ENCODE measurements around the gene CCDC7.
"Not testable (repeated sequence)": the region's sequence is repeated elsewhere in the genome, so short reads cannot be mapped to it uniquely, and the experiment has no call there.

CCDC7 gene

DNA sequence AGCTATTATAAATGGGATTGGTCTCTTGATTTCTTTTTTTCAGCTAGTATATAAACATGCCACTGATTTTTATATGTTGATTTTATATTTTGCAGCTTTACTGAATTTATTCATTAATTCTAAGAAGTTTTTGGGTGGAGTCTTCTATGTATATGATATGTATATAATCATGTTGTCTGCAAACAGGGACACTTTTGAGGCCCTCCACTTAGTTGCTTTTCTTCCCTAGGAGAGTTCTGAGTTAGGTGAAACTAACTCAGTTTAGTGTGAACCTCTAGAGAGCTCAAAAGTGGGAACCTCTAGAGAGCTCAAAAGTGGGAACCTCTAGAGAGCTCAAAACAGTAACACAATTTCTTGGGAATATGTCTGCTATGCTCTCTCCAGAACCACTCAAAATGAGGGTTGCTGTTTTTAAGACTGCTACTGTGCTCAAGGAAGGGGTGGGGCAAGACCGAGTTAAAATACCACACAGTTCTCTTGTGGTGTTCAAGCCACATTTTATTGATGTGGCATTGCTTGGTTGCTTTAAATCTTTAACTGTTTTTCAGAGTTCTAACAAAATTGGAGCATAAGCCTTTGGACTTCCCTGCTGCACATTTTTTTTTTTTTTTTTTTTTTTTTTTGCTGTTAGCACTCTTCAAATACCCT, 13.2 kb downstream of the CCDC7 start:
- no peak for DNase-seq

DNA sequence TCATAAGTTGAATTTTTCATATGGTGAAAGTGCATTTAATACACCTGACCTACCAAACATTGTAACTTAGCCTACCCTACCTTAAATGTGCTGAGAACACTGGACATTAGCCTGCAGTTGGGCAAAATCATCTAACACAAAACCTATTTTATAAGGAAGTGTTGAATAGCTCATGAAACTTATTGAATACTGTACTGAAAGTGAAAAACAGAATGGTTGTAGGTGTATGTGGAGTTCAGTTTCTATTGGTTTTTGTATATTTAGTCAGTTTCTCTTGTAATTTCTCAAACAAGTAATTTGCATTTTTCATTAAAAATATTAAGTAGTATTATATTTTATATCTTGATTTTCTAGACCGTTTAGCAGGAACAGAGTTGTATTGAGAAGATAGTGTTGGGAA, 15.3 kb downstream of the CCDC7 start:
- DNase-seq = no peak

DNA sequence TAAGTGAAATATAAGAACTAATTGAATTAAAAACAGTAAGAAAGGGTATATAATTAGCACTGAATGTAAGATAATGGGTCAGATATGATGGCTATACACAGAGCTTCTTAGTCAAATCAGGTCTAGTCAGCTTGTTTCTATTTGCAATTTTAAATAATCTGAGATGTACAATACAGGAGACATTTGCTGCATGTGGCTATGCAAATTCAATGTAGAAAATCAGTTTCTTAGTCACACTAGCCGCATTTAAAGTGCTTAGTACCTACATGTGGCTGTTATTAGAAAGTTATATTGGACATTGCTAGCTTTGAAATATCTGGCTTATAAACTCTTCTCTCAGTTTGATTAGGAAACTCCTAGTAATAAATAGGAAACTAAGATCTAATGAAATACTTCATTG, 25.3 kb downstream of the CCDC7 start:
- DNase-seq = no peak

DNA sequence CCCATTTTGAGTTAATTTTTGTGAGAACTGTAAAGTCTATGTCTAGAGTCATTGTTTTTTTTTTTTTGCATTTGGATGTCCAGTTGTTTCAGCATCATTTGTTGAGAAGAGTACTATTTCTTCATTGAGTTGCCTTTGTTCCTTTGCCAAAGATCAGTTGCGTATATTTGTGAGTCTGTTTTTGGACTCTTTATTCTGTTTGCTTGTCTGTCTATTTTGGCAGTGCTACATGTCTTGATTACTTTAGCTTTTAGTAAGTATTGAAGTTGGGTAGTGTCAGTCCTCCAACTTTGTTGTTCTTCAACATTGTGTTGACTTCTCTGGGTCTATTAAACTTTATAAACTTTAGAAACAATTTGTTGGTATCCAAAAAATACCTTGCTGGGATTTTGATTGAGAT, 31.6 kb downstream of the CCDC7 start:
- no peak for DNase-seq

DNA sequence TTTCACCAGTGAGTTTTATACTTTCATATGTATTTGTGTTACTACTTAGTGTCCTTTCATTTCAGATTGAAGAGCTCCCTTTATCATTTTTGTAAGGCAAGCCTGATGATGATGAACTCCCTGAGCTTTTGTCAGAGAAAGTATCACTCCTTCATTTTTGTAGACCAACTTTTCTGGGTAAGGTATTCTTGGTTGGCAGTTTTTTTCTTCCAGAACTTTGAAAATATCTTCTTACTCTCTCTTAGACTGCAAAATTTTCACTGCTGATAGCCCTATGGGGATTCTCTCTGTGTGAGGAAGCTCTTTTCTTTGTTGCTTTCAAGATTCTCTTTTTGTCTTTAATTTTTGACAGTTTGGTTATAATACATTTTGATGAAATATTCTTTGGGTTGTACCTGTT, 35.7 kb downstream of the CCDC7 start:
- no peak for DNase-seq

DNA sequence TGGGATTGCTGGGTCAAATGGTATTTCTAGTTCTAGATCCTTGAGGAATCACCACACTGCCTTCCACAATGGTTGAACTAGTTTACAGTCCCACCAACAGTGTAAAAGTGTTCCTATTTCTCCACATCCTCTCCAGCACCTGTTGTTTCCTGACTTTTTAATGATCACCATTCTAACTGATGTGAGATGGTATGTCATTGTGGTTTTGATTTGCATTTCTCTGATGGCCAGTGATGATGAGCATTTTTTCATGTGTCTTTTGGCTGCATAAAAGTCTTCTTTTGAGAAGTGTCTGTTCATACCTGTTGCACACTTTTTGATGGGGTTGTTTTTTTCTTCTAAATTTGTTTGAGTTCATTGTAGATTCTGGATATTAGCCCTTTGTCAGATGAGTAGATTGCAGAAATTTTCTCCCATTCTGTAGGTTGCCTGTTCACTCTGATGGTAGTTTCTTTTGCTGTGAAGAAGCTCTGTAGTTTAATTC, 37.1 kb downstream of the CCDC7 start:
- not testable (repeated sequence) for DNase-seq

DNA sequence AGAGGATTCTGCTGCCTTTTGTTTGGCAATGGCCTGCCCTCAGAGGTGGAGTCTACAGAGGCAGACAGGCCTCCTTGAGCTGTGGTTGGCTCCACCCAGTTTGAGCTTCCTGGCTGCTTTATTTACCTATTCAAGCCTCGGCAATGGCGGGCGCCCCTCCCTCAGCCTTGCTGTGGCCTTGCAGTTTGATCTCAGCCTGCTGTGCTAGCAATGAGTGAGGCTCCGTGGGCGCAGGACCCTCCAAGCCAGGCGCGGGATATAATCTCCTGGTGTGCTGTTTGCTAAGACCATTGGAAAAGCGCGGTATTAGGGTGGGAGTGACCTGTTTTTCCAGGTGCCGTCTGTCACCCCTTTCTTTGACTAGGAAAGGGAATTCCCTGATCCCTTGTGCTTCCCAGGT, 42.1 kb downstream of the CCDC7 start:
- not testable (repeated sequence) for DNase-seq

DNA sequence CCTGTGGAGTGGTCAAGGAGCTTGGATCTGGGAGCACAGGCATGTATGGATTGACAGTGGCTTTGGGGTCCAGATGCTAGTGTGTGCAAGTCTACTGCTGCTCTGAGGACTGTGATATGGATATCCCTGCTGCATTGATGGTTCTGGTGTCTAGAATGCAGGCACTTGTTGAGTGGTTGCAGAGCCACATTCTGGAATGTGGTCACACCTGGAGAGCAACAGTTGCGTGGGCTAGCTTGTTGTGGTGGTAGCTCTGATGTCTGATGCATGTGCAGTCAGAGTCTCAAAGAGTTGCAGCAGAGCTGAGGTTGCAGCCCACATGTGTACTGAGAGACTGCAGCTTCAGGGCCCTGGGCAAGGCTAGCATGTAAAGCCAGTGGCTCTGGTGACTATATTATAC, 43.2 kb downstream of the CCDC7 start:
- DNase-seq = no peak

DNA sequence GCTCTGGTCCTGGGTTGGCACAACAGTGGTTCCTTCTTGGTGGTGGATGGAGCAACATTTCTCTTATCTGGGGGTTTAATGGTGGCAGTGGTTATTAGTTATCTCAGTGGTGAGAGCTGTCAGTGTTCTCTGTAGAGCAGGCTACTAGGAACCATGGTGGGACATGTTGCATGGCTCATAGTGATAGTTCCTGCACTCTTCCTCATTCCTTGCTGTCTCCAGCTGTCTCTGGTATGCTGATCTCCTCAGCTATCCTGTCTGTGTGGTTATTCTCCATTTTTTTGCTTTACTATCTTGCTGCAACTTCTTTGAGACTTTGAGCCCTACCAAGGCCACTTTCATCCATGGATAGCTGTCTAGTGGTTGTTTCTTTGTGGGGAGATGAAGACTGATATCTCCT, 44.0 kb downstream of the CCDC7 start:
- DNase-seq = no peak

DNA sequence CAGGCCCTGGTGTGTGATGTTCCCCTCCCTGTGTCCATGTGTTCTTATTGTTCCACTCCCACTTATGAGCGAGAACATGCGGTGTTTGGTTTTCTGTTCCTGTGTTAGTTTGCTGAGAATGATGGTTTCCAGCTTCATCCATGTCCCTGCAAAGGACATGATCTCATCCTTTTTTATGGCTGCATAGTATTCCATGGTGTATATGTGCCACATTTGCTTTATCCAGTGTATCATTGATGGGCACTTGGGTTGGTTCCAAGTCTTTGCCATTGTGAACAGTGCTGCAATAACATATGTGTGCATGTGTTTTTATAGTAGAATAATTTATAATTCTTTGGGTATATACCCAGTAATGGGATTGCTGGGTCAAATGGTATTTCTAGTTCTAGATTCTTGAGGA, 48.6 kb downstream of the CCDC7 start:
- DNase-seq = not testable (repeated sequence)

DNA sequence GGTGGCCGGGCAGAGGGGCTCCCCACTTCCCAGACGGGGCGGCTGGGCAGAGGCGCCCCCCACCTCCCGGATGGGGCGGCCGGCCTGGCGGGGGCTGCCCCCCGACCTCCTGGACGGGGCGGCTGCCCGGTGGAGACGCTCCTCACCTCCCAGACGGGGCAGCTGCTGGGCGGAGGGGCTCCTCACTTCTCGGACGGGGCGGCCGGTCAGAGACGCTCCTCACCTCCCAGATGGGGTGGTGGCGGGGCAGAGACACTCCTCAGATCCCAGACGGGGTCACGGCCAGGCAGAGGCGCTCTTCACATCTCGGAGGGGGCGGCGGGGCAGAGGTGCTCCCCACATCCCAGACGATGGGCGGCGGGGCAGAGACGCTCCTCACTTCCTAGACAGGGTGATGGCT, 54.2 kb downstream of the CCDC7 start:
- DNase-seq = not testable (repeated sequence)

DNA sequence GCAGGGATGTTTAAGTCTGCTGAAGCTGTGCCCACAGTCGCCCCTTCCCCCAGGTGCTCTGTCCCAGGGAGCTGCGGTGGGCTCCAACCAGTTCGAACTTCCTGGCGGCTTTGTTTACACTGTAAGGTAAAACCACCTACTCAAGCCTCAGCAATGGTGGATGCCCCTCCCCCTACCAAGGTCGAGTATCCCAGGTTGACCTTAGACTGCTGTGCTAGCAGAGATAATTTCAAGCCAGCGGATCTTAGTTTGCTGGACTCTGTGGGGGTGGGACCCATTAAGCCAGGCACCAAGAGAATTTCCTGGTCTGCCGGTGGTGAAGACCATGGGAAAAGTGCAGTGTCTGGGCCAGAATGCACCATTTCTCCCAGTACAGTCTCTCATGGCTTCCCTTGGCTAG, 56.0 kb downstream of the CCDC7 start:
- no peak for DNase-seq

DNA sequence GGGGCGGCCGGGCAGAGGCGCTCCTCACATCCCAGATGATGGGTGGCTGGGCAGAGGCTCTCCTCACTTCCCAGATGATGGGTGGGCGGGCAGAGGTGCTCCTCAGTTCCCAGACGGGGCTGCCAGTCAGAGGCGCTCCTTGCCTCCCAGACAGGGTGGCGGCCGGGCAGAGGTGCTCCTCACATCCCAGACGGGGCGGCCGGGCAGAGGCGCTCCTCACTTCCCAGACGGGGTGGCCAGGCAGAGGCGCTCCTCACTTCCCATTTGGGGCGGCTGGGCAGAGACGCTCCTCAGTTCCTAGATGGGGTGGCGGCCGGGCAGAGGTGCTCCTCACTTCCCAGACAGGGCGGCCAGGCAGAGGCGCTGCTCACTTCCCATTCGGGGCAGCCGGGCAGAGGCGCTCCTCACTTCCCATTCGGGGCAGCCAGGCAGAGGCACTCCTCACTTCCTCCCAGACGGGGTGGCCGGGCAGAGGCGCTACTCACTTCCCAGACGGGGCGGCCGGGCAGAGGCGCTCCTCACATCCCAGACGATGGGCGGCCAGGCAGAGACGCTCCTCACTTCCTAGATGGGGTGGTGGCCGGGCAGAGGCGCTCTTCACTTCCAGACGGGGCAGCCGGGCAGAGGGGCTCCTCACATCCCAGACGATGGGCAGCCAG, 60.0 kb downstream of the CCDC7 start:
- not testable (repeated sequence) for DNase-seq

DNA sequence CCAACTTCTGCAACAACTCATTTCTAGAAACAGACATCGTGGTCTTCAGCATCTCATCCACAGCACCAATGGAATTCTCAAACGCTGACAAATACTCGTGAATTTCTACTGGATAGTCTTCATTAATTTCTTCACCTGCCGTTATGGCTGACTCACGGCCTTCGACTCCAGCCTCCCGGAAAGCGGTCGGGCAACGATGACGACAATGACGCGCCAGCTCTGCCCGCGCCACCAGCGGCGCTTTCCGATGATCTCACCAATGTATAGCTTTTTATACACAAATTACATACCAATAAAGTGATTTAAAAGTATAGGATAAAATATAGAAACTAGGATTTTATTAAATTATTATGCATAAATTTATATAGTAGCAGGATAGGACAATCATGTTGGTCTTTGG, 65.7 kb downstream of the CCDC7 start:
- DNase-seq = no peak

DNA sequence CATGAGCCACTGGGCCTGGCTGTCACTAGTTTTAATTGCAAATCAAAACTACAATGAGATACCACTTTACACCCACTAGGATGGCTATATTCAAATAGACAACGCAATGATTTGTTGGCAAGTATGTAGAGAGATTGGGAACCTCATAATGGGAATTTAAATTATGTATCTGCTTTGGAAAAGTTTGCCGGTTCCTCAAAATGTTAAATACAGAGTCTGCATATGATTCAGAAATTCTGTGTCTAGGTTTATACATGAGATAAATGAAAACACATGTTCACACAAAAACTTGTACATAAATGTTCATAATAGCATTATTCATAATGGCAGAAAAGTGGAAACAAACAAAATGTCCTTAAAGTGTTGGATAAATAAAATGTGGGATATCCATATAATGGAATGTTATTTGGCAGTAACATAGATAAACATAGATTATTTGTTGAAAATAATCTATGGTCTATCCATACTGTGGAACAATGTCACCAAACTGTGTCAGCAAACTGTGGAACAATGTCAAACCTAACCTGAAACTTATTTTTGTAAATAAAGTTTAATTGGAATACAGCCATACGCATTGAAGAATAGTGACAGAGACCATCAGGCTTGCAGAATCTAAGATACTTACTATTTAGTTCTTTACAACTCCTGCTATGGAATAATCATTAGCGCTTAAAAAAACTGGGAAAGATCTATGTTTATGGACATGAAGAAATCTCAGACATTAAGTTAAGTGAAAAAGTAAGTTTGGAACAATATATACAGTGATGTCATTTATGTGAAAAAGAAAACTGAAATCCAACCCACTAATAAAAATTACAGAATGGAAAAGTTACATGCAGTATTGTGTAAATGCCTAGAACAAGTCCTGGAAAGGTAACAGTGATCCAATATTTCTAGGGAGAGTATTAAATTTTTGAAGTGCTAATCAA, 70.9 kb downstream of the CCDC7 start:
- DNase-seq = no peak

DNA sequence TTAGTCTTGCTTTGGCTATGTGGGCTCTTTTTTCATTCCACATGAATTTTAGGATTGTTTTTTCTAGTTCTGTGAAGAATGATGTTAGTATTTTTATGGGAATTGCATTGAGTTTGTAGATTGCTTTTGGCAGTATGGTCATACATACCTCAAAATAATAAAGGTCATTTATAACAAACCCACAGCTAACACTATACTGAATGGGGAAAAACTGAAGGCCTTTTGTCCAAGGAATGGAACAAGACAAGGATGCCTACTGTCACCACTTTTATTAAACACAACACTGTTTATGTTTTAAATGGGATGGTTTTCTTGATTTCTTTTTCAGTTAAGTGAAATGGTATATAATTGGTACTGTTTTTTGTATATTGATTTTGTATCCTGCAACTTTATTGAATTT, 84.3 kb downstream of the CCDC7 start:
- no peak for DNase-seq

DNA sequence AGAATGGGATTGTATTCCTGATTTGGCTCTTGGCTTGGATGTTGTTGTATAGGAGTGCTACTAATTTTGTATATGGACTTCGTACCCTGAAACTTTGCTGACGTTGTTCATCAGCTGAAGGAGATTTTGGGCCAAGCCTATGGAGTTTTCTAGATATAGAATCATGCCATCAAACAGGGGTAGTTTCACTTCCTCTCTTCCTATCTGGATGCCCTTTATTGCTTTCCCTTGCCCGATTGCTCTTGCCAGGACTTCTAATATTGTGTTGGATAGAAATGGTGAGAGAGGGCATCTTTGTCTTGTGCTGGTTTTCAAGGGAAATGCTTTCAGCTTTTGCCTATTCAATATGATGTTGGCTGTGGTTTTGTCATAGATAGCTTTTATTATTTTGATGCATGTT, 92.3 kb downstream of the CCDC7 start:
- no peak for DNase-seq

DNA sequence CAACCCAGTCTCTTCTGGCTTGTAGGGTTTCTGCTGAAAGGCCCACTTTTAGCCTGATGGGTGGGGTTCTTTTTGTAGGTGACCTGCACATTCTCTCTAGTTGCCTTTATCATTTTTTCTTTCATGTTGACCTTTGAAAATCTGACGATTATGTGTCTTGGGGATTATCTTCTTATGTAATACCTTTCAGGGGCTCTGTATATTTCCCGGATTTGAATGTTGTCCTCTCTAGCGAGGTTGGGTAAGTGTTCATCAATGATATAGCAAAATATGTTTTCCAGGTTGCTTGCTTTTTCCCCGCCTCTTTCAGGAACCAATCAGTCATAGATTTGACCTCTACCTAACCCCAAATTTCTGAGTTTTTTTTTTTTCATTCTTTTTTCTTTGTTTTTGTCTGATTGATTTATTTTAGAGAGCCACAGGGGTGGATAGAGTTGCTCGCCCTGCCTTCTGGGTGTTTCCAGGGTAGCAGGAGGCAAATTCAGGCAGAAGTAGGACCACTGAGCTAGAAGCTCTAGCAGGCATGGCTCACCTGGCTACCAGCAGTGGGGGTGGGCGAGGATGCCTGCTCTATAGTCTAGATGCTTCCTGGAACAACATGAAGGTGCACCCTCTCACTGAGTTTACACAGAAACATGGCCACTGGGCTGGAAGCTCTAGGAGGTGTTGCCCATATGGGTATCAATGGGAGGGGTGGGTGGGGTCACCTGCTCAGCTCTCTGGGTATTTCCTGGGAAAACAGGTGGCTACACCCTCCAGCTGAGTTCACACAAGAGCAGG, 94.9 kb downstream of the CCDC7 start:
- no peak for DNase-seq

DNA sequence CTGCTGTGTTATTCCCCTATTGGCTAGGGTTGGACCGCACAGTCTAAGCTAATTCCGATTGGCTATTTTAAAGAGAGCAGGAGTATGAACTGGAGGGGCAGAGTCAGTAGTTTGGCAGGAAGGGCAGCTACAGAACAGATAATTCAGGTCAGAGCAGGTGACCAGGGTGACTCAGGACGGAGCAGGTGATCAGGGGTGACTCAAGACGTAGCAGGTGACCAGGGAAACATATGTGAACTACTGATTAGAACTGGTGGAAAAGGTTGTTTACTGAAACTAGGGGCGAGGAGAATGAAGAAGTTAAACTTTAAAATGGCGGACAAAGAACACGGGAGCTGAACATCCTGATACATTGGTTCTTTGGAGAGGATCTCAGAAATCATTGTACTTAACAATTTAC, 102.3 kb downstream of the CCDC7 start:
- no peak for DNase-seq

DNA sequence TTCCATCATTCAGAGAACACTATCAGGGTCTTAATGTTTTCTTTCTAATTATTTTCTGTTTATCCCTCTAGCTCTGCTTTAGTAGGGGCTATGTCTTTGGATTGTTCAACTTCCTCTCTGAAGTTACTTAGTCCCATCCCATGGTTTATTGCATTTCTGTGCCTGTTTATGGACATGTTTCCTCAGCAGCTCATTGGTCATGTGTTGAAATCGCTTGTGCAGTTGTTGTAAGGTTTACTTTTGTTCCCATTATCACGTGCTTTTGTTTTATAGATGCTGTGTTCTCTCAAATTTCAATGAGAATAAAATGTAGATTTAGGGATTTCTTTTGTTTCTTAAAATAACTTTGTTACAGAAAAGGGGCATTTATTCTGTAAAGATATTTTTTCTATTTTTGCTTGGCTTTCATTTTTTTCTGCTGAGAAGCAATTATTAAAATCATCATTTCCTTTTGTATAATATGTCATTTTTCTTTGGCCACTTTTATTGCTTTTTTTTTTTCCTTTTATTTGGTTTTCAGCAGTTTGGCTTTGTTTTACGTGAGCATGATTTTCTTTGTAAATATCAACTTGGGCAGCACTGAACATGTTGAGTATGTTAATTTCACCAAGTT, 110.9 kb downstream of the CCDC7 start:
- no peak for DNase-seq

DNA sequence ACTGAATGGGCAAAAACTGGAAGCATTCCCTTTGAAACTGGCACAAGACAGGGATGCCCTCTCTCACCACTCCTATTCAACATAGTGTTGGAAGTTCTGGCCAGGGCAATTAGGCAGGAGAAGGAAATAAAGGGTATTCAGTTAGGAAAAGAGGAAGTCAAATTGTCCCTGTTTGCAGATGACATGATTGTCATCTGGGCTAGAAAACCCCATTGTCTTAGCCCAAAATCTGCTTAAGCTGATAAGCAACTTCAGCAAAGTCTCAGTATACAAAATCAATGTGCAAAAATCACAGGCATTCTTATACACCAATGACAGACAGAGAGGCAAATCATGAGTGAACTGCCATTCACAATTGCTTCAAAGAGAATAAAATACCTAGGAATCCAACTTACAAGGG, 116.8 kb downstream of the CCDC7 start:
- not testable (repeated sequence) for DNase-seq

DNA sequence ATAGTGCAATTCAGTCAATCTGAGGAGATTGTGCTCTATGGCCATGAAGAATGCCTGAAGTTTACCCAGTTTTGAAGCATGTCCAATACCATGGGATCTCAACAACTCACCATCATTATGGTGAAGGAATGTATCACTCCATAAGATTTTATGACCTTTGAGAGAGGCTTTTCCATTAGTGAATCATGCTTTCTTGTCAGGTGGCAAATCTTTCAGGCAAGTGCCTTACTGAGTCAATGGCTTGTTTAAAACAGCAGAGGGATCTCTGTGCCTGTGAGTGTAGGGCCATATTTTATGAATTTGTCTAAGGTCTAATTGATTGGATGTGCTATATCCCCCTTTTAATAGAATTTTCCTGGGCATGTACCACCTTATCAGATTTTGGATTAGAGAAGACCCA, 131.5 kb downstream of the CCDC7 start:
- no peak for DNase-seq

DNA sequence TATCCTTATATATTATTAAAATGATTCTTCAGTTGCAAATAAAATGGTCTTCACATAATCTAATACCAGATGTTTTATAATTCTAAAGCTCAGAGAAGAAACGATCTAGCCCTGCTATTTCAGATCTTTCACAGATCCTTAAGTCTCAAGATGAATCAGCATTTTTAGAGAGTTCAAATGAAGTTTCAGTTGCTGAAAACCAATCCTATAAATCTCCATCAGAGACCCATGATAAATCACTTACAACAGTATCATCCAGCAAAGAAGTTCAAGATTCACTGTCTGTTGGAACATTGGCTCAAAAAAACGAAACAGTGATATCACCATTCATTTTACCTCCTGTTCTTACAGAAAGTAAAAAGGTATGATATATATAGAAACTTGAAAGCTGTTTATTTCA, 137.0 kb downstream of the CCDC7 start:
- no peak for DNase-seq

All from NCI-H1694 treated with DMSO at 0.1 percent for 48 hours (cell line).